NCI-H146 (cell line): ENCODE results near the gene NXPH1.
"Not testable (repeated sequence)": the region's sequence is repeated elsewhere in the genome, so short reads cannot be mapped to it uniquely, and the experiment has no call there.

ENCODE experiments used
- DNase-seq: peaks from one replicate; lab custom pipeline; 2025; lab: John Stamatoyannopoulos, UW

Gene NXPH1

DNA sequence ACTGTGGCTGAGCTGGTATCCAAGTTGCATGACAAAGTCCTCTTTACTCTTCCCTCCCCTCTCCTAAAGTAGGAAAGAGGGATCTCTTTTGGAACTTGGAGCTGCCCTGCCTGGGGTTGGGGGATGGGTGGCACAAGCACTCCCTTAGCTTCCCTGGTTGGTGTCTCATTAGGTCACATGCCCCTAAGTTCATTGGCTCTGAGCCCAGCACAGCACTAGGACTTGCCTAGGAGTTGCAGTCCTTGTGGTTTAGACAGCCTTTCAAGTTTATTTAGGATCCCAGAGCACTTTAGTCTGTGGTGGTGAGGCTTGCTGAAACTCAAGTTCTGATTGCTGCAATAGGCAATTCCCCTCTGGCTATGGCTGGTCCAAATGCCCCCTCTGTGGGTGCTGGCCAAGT is 281.4 kb downstream of the NXPH1 start:
- DNase-seq = no peak

DNA sequence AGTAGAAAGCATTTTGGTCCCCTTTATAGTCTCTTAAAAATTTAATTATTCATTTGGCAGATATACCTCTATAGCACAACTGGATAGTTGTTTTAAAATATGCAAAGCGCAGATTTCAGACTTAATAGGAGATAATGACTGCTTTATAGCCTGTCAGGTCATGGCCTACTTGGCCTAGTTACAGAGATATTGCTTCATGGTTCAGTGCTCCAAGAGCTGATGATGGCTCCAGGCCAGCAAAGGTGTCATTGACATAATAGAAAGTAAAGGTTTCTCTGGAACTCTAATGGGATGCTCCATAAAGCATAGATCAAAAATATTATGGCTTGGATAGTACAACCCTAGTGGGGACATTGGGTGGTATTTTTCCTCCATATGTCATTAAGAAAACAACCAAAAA is 285.7 kb downstream of the NXPH1 start:
- peak; percentile 34 for DNase-seq

DNA sequence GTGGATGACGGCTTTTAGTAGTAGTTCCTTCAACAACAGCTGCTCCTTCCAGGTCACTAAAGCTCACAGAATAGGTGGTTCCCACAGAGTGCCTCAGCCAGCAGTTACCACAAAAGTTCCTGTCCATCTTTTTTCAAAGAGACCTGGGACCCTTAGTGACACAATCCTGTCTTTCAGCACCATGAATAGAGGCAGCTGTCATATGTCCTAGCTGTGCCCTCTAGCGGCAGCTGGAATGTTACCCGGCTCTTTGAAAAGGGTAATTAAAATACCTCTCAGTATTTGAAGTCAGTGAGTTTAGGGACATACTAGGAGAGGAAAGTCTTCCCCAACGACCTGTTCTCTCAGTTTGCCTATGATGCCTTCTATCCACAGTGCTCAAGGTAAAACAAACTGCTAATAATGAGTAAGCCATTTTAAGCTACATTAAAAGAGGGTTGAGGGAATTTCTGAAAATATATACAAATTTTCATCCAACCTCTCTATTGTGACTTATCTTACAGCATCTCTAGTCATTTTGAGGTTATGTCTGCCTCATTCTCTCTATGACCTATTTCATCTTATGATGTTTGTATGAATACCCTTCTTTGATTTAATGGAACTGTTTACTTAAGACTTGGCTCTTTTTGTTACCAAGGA is 290.8 kb downstream of the NXPH1 start:
- DNase-seq = peak; percentile 82

DNA sequence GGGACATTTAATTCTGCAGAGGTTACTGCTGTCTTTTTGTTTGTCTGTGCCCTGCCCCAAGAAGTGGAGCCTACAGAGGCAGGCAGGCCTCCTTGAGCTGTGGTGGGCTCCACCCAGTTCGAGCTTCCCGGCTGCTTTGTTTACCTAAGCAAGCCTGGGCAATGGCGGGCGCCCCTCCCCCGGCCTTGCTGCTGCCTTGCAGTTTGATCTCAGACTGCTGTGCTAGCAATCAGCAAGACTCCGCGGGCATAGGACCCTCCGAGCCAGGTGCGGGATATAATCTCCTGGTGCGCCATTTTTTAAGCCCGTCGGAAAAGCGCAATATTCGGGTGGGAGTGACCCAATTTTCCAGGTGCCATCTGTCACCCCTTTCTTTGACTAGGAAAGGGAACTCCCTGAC is 298.3 kb downstream of the NXPH1 start:
- not testable (repeated sequence) for DNase-seq

DNA sequence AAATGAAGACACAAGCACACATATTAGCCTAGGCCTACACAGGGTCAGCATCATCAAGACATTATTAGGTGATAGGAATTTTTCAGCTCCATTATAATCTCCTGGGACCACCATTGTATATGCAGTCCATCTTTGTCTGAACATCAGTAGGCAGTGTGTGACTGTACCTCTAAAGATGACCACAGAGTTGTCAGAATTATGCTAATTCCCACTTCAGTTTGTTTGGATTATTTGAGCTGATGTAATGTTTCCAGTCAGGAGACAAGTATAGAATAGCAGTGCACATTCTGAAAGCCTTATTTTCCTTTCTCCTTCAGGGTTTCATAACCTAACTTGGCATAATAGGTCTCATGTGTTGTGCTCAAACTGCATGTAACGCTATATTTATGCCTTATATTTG is 306.4 kb downstream of the NXPH1 start:
- DNase-seq = no peak

DNA sequence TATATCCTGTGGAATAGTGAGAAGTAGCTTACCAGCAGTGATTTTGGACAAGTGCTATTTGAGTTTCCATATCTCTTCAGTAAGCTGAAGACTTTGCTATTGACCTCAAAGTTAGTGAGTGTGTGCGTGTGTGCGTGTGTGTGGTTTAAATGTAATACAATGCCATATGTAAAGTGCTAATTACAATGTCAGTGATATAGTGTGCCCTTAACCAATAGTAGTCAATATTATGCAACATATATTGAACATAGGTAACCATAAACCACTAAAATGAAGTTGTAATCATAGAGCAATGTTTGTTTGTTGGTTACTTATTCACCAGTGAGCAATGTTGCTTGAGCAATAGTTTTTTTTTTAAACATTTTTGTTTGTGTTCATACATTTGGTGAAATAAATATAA is 309.4 kb downstream of the NXPH1 start:
- no peak for DNase-seq

DNA sequence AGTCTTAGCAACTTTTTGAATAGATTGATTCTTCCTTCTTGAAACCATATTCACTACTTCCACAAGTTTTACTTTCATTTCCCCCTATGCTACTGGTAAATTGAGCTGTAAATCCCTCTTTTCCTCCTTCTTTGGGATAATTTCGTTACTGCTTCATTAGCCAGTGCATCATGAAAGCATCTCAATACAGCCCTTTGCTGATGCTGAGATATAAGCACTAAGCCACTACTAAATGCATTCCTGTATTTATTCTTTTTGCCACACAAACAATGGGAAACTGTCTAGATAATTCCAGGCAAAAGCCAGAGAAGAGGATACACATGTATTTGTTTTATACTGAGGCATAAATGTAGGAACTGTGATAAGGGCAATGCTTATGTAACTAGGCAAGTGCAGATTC is 313.9 kb downstream of the NXPH1 start:
- DNase-seq = no peak

DNA sequence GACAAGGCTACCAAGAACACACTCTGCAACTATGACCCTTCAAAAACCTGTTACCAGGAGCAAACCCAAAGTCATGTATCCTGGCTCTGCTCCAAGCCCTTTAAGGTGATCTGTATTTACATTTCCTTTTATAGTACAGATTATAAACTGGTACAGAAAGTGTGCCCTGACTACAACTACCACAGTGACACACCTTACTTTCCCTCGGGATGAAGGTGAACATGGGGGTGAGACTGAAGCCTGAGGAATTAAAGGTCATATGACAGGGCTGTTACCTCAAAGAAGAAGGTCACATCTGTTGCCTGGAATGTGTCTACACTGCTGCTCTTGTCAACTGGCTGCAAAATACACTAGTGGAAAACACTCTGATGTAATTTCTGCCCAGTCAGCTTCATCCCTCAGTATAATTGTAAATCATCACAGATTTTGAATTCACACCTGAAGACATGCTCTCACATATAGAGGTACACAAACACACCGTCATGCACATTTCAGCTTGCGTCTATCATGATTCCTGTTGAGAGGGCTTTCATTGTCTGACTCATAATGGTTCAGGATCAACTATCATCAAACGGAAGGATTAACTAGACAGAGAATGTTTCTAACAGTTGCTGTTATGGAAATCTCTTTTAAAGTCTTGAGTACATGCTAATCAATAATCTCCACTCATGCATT is 318.3 kb downstream of the NXPH1 start:
- no peak for DNase-seq

DNA sequence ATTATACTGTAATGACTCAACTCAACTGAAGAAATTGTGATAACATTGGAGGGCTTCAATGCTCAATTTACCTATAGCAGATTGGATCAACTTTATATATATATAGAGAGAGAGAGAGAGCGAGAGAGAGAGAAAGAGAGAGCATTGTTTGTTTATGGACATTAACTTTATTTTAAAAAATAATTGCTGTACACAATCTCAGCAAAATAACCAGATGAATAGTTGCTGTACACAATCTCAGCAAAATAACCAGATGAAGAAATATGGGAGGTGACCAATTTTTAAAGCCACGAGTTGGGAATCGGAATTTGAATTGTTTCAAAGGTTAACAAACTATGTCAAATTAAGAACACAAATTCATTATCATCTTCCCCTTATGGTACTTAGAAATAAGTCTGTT is 319.9 kb downstream of the NXPH1 start:
- DNase-seq = no peak

DNA sequence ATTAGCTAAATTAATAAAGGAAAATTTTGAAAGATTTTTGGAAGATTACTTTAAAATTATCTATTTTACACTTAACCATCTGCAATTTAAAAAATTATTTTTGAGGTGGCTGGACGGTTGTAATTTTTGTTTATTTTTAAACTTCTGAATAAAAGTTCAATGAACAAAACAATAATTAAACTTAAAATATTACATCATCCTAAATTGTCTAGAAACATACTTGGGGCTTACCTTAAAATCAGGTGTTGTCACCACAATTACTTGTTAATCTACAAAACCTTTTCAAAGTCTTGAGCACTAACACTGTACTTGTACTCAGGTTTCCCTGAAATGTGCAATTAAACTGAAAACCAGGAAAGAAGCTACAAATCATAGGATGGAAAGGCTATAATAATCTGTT is 328.3 kb downstream of the NXPH1 start:
- DNase-seq = no peak

DNA sequence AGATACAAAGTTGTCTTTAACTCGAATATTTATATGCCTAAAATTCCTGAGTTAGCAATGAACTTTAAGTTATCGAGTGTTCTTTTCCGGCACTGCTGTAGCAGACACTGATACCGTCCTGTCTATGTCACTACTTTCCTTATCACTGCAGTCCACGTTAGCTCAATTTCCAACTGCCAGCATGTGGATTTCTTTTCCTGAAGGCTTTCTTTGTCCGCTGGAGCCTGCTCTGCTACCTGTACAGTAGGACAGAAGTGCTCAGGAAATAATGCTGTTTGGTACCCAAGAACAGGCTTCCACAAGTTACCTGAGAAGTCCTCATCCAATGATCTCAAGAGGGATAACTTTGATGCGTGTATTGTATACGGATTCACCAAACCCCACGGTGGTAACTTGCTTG is 329.4 kb downstream of the NXPH1 start:
- no peak for DNase-seq

DNA sequence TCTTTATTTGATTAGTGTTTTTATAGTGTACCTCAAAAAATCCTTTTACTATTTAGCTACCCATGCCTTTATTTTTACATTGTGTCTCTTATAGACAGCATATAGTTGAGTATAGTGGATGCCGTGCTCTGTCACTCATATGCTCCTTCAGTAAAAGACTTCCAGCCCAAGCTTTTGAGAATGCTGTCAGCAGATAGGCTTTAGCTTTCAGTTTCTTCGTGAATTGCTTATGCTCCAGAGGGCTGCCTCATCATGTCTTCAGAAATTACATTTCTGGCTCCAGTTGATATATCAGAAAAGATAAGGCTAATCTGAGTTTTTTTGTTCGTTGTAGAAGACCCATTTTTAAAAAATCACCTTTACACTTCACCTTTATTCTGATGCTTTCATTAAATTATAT is 332.0 kb downstream of the NXPH1 start:
- no peak for DNase-seq

DNA sequence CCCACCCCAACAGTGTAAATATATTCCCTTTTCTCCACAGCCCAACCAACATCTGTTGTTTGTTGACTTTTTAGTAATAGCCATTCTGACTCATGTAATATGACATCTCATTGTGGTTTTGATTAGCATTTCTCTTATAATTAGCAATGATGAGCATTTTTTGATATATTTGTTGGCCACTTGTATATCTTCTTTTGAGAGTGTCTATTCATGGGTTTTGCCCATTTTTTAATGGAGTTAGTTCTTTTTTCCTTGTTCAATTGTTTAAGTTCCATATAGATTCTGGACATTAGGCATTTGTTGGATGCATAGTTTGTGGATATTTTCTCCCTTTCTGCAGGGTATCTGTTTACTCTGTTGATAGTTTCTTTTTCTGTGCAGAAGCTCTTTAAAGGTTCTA is 340.1 kb downstream of the NXPH1 start:
- no peak for DNase-seq

DNA sequence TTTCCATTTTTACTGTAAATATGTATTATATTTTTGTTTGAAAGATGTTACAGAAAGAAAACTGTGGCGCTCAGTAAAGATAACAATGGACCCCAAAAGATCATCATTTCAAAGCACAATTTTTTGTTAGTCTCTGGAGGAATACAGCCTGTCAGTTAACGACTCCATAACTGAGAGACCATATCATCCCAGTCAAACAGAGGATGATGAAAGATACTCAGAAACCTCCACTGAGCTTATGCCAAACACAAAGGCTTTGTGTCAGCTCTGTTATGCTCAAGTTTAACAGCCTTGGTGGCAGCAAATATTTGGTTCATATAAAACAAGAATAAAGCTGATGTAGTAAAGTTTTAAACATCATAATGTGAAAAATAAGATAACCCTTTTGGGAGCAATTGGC is 345.1 kb downstream of the NXPH1 start:
- DNase-seq = no peak

DNA sequence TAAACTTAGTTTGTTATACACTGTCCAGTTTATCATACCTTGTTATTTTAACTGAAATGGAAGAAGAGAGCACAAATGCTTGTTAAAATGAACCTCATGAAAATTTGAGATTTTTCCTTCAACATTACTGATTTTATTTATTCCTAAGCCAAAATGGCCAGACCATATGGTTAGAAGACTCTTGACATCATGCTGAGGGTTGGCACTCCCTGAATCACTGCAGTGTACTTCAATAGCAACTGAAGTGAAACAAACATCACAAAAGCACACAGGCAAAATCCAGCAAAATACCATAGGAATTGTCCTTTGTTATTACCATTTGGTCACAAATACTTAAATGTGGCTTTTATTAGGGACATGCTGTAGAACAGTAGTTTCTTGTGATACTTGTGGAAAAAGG is 347.8 kb downstream of the NXPH1 start:
- no peak for DNase-seq

DNA sequence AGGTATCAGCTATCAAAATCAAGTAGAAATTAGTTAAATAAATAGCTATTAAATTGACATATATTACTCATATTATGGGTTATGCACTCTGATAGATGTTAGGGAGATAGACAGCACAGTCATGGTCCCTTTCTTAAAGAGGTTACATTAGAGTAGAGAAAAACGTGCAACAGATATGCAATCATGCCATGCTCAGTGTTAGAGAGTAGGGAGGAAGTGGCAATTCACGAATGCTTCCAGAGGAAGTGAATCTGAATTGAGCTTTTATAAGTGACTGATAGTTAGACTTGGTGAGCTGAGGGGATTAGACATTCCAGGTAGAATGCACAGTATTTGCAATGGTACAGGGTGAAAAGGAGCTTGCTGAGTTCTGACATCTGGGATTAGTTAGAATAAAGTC is 349.8 kb downstream of the NXPH1 start:
- no peak for DNase-seq

DNA sequence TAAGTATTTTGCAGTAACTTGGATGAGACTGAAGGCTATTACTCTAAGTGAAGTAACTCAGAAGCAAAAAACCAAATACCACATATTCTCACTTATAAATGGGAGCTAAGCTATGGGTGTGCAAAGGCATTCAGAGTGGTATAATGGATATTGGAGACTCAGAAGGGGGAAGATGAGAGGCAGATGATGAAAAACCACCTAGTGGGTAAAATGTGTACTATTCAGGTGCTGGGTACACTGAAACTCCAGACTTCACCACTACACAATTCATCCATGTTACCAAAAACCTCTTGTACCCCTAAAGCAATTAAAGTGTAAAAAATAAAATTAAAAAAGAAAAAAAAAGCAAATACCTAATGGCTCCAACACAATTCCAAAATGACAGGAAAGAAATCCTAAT is 351.7 kb downstream of the NXPH1 start:
- no peak for DNase-seq

DNA sequence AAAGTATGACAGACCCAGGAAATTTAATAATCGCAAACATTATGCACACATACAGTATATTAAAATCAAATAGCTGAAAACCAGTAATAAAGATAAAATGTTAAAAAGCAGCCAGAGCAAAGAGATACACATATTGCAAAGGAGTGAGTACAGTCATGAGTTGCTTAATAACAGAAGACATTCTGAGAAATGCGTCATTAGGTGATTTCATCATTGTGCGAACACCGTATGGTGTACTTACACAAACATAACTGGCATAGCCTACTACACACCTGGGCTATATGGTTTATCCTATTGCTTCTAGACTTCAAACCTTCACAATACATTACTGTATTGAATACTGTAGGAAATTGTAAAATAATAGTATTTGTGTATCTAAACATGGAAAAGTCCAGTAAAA is 367.6 kb downstream of the NXPH1 start:
- DNase-seq = no peak
